ENCODE measurements around the gene OR5J2. TPM values are rescaled to one million over a fixed set of nuclear protein-coding genes. Genes with fewer than 3 reads are reported as not detected.
"Not testable (repeated sequence)": the region's sequence is repeated elsewhere in the genome, so short reads cannot be mapped to it uniquely, and the experiment has no call there.

The OR5J2 gene
- total RNA-seq, 1 donor from 2014 or later, result not detected

GRCh38 chr11:56207790-56208189, 31.4 kb downstream of the OR5J2 start:
- DNase-seq (no peak), ATAC-seq (no peak)
- no peaks in the 10 kb centered on the region for H3K9me3 ChIP-seq
- no peaks in the 10 kb centered on the region for H3K4me1 ChIP-seq
- H3K27me3 ChIP-seq, result no peaks in the 10 kb centered on the region
- no peak overlapping the region for H3K27ac ChIP-seq
- H3K4me3 ChIP-seq, result no peak overlapping the region
- intact Hi-C loops (cut with DNase I), result no loop called here
- no peak for TF ChIP-seq CTCF (IDR thresholded peaks at IDR 0.05)
- H3K36me3 ChIP-seq, result no peaks in the 10 kb centered on the region

- Histone ChIP-seq H3K27ac (no peak overlapping the region), H3K4me1 (no peaks in the 10 kb centered on the region), H3K27me3 (no peaks in the 10 kb centered on the region), H3K36me3 (no peaks in the 10 kb centered on the region), H3K9me3 (no peaks in the 10 kb centered on the region), H3K4me3 (no peak overlapping the region)
- DNase-seq, result no peak
- no peak for TF ChIP-seq CTCF (IDR thresholded peaks at IDR 0.05)
- intact Hi-C loops (cut with DNase I), result no loop called here
- ATAC-seq, result no peak
These were observed 38.1 kb downstream of the OR5J2 start for GRCh38 chr11:56214537-56214936.

- H3K36me3 ChIP-seq; intact Hi-C loops (cut with DNase I); H3K4me1 ChIP-seq; H3K27me3 ChIP-seq; H3K9me3 ChIP-seq; H3K4me3 ChIP-seq; DNase-seq; ATAC-seq; H3K27ac ChIP-seq: not testable (repeated sequence)
These were observed 43.3 kb downstream of the OR5J2 start for GRCh38 chr11:56219735-56220134.

Other genes starting within 250 kb of the OR5J2 start
- gene OR5I1, start 240.2 kb upstream of the OR5J2 start, total RNA-seq, result not detected
- not detected for gene OR10AG1, start 206.7 kb upstream of the OR5J2 start, total RNA-seq
- gene OR5F1, start 182.0 kb upstream of the OR5J2 start, total RNA-seq, result not detected
- not detected for gene OR5AS1, start 149.0 kb upstream of the OR5J2 start, total RNA-seq
- not detected for gene OR8I2, start 83.3 kb upstream of the OR5J2 start, total RNA-seq
- gene OR8H2, start 72.9 kb upstream of the OR5J2 start, total RNA-seq, result not detected
- gene OR8H3, start 54.2 kb upstream of the OR5J2 start, total RNA-seq, result not detected
- not detected for gene OR8J3, start 36.4 kb upstream of the OR5J2 start, total RNA-seq
- not detected for gene OR8K5, start 16.3 kb upstream of the OR5J2 start, total RNA-seq
- gene OR5T2, start 57.6 kb downstream of the OR5J2 start, total RNA-seq, result not detected
- not detected for gene OR5T3, start 75.6 kb downstream of the OR5J2 start, total RNA-seq
- gene OR5T1, start 97.5 kb downstream of the OR5J2 start, total RNA-seq, result not detected
- gene OR8H1, start 115.6 kb downstream of the OR5J2 start, total RNA-seq, result not detected
- gene OR8K3, start 138.5 kb downstream of the OR5J2 start, total RNA-seq, result not detected
- gene OR8K1, start 169.4 kb downstream of the OR5J2 start, total RNA-seq, result not detected
- not detected for gene OR8J1, start 177.7 kb downstream of the OR5J2 start, total RNA-seq
- not detected for gene OR8U1, start 199.0 kb downstream of the OR5J2 start, total RNA-seq
- not detected for gene OR5AL1, start 236.1 kb downstream of the OR5J2 start, total RNA-seq